NT2/D1 (cell line): ENCODE results near the gene MCEMP1.

Experiments
- DNase-seq: peaks from one replicate; pipeline ENCODE4 v3.0.0-alpha.2; 2011; ENCODE audit warnings: low read depth, low spot score
- H3K27me3 ChIP-seq: 2 replicates; pipeline ENCODE4 v1.6.0; 2011; ENCODE audit warnings: mild to moderate bottlenecking; ENCODE audit not compliant: insufficient read length, insufficient read depth
- H3K36me3 ChIP-seq: 2 replicates; pipeline ENCODE4 v1.6.1; 2011; ENCODE audit warnings: mild to moderate bottlenecking, low read length, mixed read lengths; ENCODE audit not compliant: insufficient read depth, insufficient read length
- H3K4me1 ChIP-seq: 2 replicates; pipeline ENCODE4 v1.5.1; 2011; ENCODE audit not compliant: insufficient read depth, insufficient read length
- H3K4me3 ChIP-seq: 2 replicates; pipeline ENCODE4 v1.5.1; 2011; ENCODE audit warnings: low read depth; ENCODE audit not compliant: insufficient read length
- H3K9ac ChIP-seq: 2 replicates; pipeline ENCODE4 v1.6.0; 2011; ENCODE audit warnings: low read depth; ENCODE audit not compliant: insufficient read length
- H3K9me3 ChIP-seq: 2 replicates; pipeline ENCODE4 v1.5.1; 2011; ENCODE audit warnings: mild to moderate bottlenecking, low read length; ENCODE audit not compliant: insufficient read depth
- SUZ12 ChIP-seq: IDR thresholded peaks from 2 replicates; pipeline ENCODE4 v1.6.1; 2011; ENCODE audit not compliant: insufficient read length, insufficient read depth; ENCODE audit errors: extremely low read depth
- YY1 ChIP-seq: IDR thresholded peaks from 2 replicates; pipeline ENCODE4 v1.6.1; 2011; ENCODE audit not compliant: insufficient read length, insufficient read depth
- ZNF274 ChIP-seq: IDR thresholded peaks from 2 replicates; pipeline ENCODE4 v1.6.1; 2011; ENCODE audit warnings: mild to moderate bottlenecking, low read depth, low read length

Gene MCEMP1

GRCh38 chr19:7685546-7686445, 8.9 kb downstream of the MCEMP1 start:
- H3K27me3 ChIP-seq, result no peaks in the 10 kb centered on the region
- H3K4me3 ChIP-seq, result no peak overlapping the region
- no peaks in the 10 kb centered on the region for H3K9me3 ChIP-seq
- peaks cover 28% of the 10 kb centered on the region for H3K36me3 ChIP-seq
- H3K9ac ChIP-seq, result no peak overlapping the region
- DNase-seq, result no peak
- no peak for TF ChIP-seq ZNF274
- TF ChIP-seq SUZ12, result no peak
- TF ChIP-seq YY1, result no peak
- H3K4me1 ChIP-seq, result peaks cover 19% of the 10 kb centered on the region

DNA sequence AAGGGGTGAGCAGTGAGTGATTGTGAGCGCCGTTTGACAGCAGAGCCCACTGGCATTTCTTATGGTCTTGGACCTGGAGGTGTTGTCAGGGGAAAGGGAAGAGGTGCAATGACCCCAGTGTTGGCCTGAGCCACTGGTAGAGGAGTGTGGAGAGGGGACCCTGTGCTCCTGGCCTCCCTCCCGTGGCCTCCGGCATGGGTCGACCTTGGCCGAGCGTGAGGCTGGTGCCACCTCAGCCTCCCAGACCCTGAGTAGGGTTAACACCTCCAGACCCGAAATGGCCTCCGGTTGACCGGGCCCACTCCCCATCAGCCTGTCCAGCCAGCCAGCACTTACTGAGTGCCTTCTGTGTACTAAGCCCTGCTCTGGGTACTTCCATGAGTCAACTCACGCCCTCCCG, 10.3 kb downstream of the MCEMP1 start:
- Histone ChIP-seq H3K9ac (no peak overlapping the region), H3K9me3 (no peaks in the 10 kb centered on the region), H3K36me3 (peaks cover 25% of the 10 kb centered on the region), H3K27me3 (no peaks in the 10 kb centered on the region), H3K4me1 (peaks cover 15% of the 10 kb centered on the region), H3K4me3 (no peak overlapping the region)
- no peak for DNase-seq
- TF ChIP-seq ZNF274 (no peak), YY1 (no peak), SUZ12 (no peak)

GRCh38 chr19:7689165-7689564, 12.3 kb downstream of the MCEMP1 start:
- peaks cover 10% of the 10 kb centered on the region for H3K4me1 ChIP-seq
- H3K9ac ChIP-seq, result no peak overlapping the region
- TF ChIP-seq ZNF274, result no peak
- no peak for TF ChIP-seq YY1
- TF ChIP-seq SUZ12, result no peak
- DNase-seq, result no peak
- H3K9me3 ChIP-seq, result no peaks in the 10 kb centered on the region
- H3K27me3 ChIP-seq, result peaks cover 5% of the 10 kb centered on the region
- no peak overlapping the region for H3K4me3 ChIP-seq
- peaks cover 12% of the 10 kb centered on the region for H3K36me3 ChIP-seq

- no peak for TF ChIP-seq ZNF274
- no peak for TF ChIP-seq YY1
- DNase-seq, result no peak
- Histone ChIP-seq H3K9me3 (no peaks in the 10 kb centered on the region), H3K27me3 (peaks cover 5% of the 10 kb centered on the region), H3K4me1 (peaks cover 7% of the 10 kb centered on the region), H3K36me3 (peaks cover 5% of the 10 kb centered on the region), H3K9ac (no peak overlapping the region), H3K4me3 (no peak overlapping the region)
Observed at GRCh38 chr19:7690779-7691258, 13.9 kb downstream of the MCEMP1 start.

- peaks cover 5% of the 10 kb centered on the region for H3K36me3 ChIP-seq
- no peak for DNase-seq
- H3K4me3 ChIP-seq, result no peak overlapping the region
- peaks cover 5% of the 10 kb centered on the region for H3K27me3 ChIP-seq
- no peaks in the 10 kb centered on the region for H3K9me3 ChIP-seq
- TF ChIP-seq SUZ12 (no peak), YY1 (no peak), ZNF274 (no peak)
- no peak overlapping the region for H3K9ac ChIP-seq
- peaks cover 3% of the 10 kb centered on the region for H3K4me1 ChIP-seq
Observed at GRCh38 chr19:7691497-7691896, 14.6 kb downstream of the MCEMP1 start.

- H3K4me1 ChIP-seq, result peaks cover 6% of the 10 kb centered on the region
- no peak for DNase-seq
- peaks cover 5% of the 10 kb centered on the region for H3K27me3 ChIP-seq
- no peak overlapping the region for H3K4me3 ChIP-seq
- H3K36me3 ChIP-seq, result no peaks in the 10 kb centered on the region
- H3K9ac ChIP-seq, result no peak overlapping the region
- TF ChIP-seq ZNF274 (no peak), SUZ12 (no peak), YY1 (no peak)
- no peaks in the 10 kb centered on the region for H3K9me3 ChIP-seq
Observed at GRCh38 chr19:7692417-7693088, 15.7 kb downstream of the MCEMP1 start.

DNA sequence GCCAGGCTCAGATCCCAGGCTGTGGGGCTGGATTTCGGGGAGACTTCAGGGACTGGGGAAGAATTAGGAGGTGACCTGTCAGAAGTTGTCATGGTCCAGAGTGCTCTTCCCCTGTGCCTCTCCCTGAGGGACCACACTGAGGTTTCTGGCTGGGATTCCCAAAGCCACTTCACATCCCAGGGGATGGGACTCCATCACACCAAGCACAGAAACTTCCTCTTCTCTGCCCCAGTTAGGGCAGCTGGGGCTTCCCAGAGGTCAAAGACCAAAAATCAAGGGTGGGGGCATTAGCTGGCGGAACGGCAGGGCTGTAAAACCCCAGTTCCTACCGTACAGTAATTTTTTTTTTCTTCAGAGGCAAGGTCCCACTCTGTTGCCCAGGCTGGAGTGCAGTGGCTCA, 17.6 kb downstream of the MCEMP1 start:
- Histone ChIP-seq H3K4me1 (peaks cover 21% of the 10 kb centered on the region), H3K36me3 (no peaks in the 10 kb centered on the region), H3K9me3 (no peaks in the 10 kb centered on the region), H3K4me3 (no peak overlapping the region), H3K9ac (no peak overlapping the region), H3K27me3 (peaks cover 18% of the 10 kb centered on the region)
- TF ChIP-seq YY1 (no peak), ZNF274 (no peak), SUZ12 (no peak)
- no peak for DNase-seq
